Measurements from ENCODE around the gene CYP8B1.

DNA sequence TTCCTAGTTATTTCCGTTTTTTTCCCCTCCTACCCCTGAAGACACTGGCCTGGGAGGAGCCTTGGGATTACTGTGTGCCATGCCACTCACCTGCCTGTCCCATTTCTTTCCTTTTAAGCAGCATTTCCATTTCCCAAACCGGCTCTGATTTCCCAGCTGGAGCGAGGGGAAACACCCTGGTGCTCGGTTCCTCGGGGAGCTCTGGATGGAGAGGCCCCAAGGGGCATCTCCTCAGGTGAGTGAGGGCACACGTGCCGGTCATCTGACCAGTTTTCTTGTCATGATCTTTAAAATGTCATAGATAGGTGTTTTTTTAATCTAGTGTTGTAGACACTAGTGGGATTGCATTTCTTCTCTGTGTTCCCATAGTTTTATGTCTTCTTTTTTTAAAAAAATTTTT lies 33.0 kb upstream of the CYP8B1 start:
- no peak for TF ChIP-seq TEAD4 (IDR thresholded peaks at IDR 0.05; ENCODE audit: low read depth, low read length)
- no peak for TF ChIP-seq MAFK (IDR thresholded peaks at IDR 0.05; ENCODE audit: low read depth, low read length)
- no peak for TF ChIP-seq POLR2AphosphoS5 (IDR thresholded peaks at IDR 0.05; ENCODE audit: low read depth, low read length)
- TF ChIP-seq RAD21 (IDR thresholded peaks at IDR 0.05 in 1 of 2, conservative IDR thresholded peaks at IDR 0.05 in 1 of 2; ENCODE audit: low read depth in 2 of 2, low read length in 2 of 2): no peak
- TF ChIP-seq, protein P1, sequence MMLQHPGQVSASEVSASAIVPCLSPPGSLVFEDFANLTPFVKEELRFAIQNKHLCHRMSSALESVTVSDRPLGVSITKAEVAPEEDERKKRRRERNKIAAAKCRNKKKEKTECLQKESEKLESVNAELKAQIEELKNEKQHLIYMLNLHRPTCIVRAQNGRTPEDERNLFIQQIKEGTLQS (IDR thresholded peaks at IDR 0.05; ENCODE audit: insufficient read depth, low read depth, low read length): no peak
- no peak for TF ChIP-seq EGR1 (IDR thresholded peaks at IDR 0.05; ENCODE audit: borderline replicate concordance, low read depth, low read length)
- no peak for TF ChIP-seq FOSL1 (IDR thresholded peaks at IDR 0.05; ENCODE audit: insufficient read depth, low read depth, low read length)

Data from H1 (cell line).